Left ventricle myocardium inferior (tissue), 1 donor: ENCODE results near the gene GIMAP4. TPM values are rescaled to one million over a fixed set of nuclear protein-coding genes. Genes with fewer than 3 reads are reported as not detected.
A peak's percentile ranks its signal among the peaks of the same experiment; 100 is the strongest.

Source experiments
- DNase-seq: peaks from one replicate; pipeline ENCODE4 v3.0.0-alpha.2; 2020
- H3K27ac ChIP-seq: fragments of 200-600 bp; replicated peaks from 2 replicates; pipeline ENCODE4 v1.8.0; 2021
- H3K27me3 ChIP-seq: fragments of 200-600 bp; 2 replicates; pipeline ENCODE4 v1.8.0; 2021; ENCODE audit warnings: low read depth
- H3K36me3 ChIP-seq: fragments of 200-600 bp; 2 replicates; pipeline ENCODE4 v1.8.0; 2021
- H3K4me1 ChIP-seq: fragments of 200-600 bp; 2 replicates; pipeline ENCODE4 v1.8.0; 2021
- H3K4me3 ChIP-seq: fragments of 200-600 bp; 2 replicates; pipeline ENCODE4 v1.8.0; 2021; ENCODE audit warnings: mild to moderate bottlenecking, moderate library complexity
- H3K9me3 ChIP-seq: fragments of 200-600 bp; replicated peaks from 2 replicates; pipeline ENCODE4 v1.8.0; 2021
- CTCF ChIP-seq: fragments of 200-600 bp; IDR thresholded peaks from 2 replicates; pipeline ENCODE4 v1.8.0; 2021; ENCODE audit warnings: antibody characterized with exemption, mild to moderate bottlenecking, borderline replicate concordance
- intact Hi-C: fragments of 100-400 bp; cut with micrococcal nuclease; formaldehyde crosslinking; loops from one replicate; pipeline ENCODE4 v1.11.0; 2022
- total RNA-seq: library from RNA; stranded (reverse); fragmentation: NEBNext Ultra II Directional; extraction: Animal tissue kit (Norgen Biotek cat#: 25700); gene quantifications from one replicate; pipeline ENCODE4 v1.2.1, GENCODE V29; 2021
- donor health status: DM: no; HTN: yes; CAD: no; lungs with severe emphysema.

The GIMAP4 gene
- total RNA-seq, 1 donor from 2014 or later, result 31.2 TPM

- H3K9me3 ChIP-seq, result peaks cover 67% of the 10 kb centered on the region
- intact Hi-C loops, result no loop called here
Observed at GRCh38 chr7:150538259-150538658, 28.9 kb upstream of the GIMAP4 start.

GRCh38 chr7:150553163-150553562 is 14.0 kb upstream of the GIMAP4 start:
- DNase-seq, result no peak
- no peak overlapping the region for H3K4me3 ChIP-seq
- no peak overlapping the region for H3K27ac ChIP-seq
- no peaks in the 10 kb centered on the region for H3K36me3 ChIP-seq
- peaks cover 27% of the 10 kb centered on the region for H3K9me3 ChIP-seq
- peaks cover 13% of the 10 kb centered on the region for H3K4me1 ChIP-seq
- TF ChIP-seq CTCF, result no peak
- no peaks in the 10 kb centered on the region for H3K27me3 ChIP-seq
- intact Hi-C loops, result no loop called here

More at GRCh38 chr7:150538259-150538658, 28.9 kb upstream of the GIMAP4 start:
- TF ChIP-seq CTCF, result no peak
- Histone ChIP-seq H3K27me3 (no peaks in the 10 kb centered on the region), H3K4me3 (no peak overlapping the region), H3K4me1 (no peaks in the 10 kb centered on the region), H3K36me3 (no peaks in the 10 kb centered on the region), H3K27ac (no peak overlapping the region)
- no peak for DNase-seq

- no peak for DNase-seq
- Histone ChIP-seq H3K4me1 (peaks cover 15% of the 10 kb centered on the region), H3K4me3 (no peak overlapping the region), H3K27me3 (no peaks in the 10 kb centered on the region), H3K27ac (peak overlapping the region; percentile 79), H3K36me3 (no peaks in the 10 kb centered on the region), H3K9me3 (peaks cover 32% of the 10 kb centered on the region)
- TF ChIP-seq CTCF, result no peak
- intact Hi-C loops, result no loop called here
Observed at GRCh38 chr7:150556521-150557138, 10.6 kb upstream of the GIMAP4 start.

DNA sequence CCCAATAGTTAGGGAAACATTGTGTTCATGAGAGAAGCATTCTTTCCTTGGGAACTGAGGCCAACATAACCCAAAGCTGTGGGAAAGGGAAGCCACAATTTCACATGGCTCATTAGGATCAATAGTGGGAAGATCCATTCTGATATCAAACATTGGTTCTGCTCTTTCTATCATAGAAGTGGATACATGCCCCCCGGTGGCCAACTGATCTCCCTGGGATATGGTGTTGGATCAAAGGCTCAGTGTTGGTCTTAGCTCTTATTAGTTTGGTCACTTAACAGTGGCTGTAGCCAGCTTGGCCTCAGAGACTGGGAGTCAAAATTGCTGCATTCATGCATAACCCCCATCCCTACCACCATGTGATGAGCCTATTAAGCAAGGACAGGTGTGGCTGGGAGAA is 6.7 kb upstream of the GIMAP4 start:
- no peak overlapping the region for H3K4me3 ChIP-seq
- TF ChIP-seq CTCF, result no peak
- no peaks in the 10 kb centered on the region for H3K27me3 ChIP-seq
- no peaks in the 10 kb centered on the region for H3K36me3 ChIP-seq
- H3K27ac ChIP-seq, result no peak overlapping the region
- DNase-seq, result no peak
- intact Hi-C loops, result no loop called here
- H3K4me1 ChIP-seq, result peaks cover 23% of the 10 kb centered on the region
- peaks cover 24% of the 10 kb centered on the region for H3K9me3 ChIP-seq

- Histone ChIP-seq H3K4me1 (peaks cover 19% of the 10 kb centered on the region), H3K4me3 (no peak overlapping the region), H3K36me3 (no peaks in the 10 kb centered on the region), H3K9me3 (peaks cover 24% of the 10 kb centered on the region), H3K27me3 (no peaks in the 10 kb centered on the region), H3K27ac (no peak overlapping the region)
- DNase-seq, result no peak
- no peak for TF ChIP-seq CTCF
- intact Hi-C loops, result no loop called here
Observed at GRCh38 chr7:150562919-150563318, 4.3 kb upstream of the GIMAP4 start.
